Neuronal stem cell (in vitro differentiated cells): ENCODE data around the gene NUP62.
A peak's percentile ranks its signal among the peaks of the same experiment; 100 is the strongest.

Source experiments
- DNase-seq: peaks from one replicate; pipeline ENCODE4 v3.0.0-alpha.2; 2013; ENCODE audit warnings: low spot score
- H2AFZ ChIP-seq: one replicate; pipeline ENCODE4 v1.6.1; 2013; ENCODE audit warnings: mild to moderate bottlenecking, low read length, inconsistent platforms
- H2AK5ac ChIP-seq: 2 replicates; pipeline ENCODE4 v1.6.1; 2013; ENCODE audit warnings: low read depth, mild to moderate bottlenecking, inconsistent platforms, low read length, moderate library complexity, mixed read lengths
- H2BK120ac ChIP-seq: 2 replicates; pipeline ENCODE4 v1.6.1; 2013; ENCODE audit warnings: low read depth, mild to moderate bottlenecking, inconsistent platforms, low read length, moderate library complexity, mixed read lengths
- H2BK12ac ChIP-seq: one replicate; pipeline ENCODE4 v1.6.1; 2013; ENCODE audit warnings: low read length, inconsistent platforms
- H2BK15ac ChIP-seq: 2 replicates; pipeline ENCODE4 v1.6.1; 2013; ENCODE audit warnings: mild to moderate bottlenecking, low read length, inconsistent platforms, mixed read lengths
- H2BK5ac ChIP-seq: one replicate; pipeline ENCODE4 v1.6.1; 2013; ENCODE audit warnings: inconsistent platforms, mild to moderate bottlenecking, low read length, moderate library complexity
- H3K14ac ChIP-seq: one replicate; pipeline ENCODE4 v1.6.1; 2013; ENCODE audit warnings: low read length, inconsistent platforms
- H3K18ac ChIP-seq: 2 replicates; pipeline ENCODE4 v1.6.1; 2013; ENCODE audit warnings: low read length, inconsistent platforms
- H3K23ac ChIP-seq: 2 replicates; pipeline ENCODE4 v1.6.1; 2013; ENCODE audit warnings: low read depth, mild to moderate bottlenecking, mixed read lengths, low read length, inconsistent platforms; ENCODE audit not compliant: poor library complexity
- H3K27ac ChIP-seq: replicated peaks from 3 replicates; pipeline ENCODE4 v1.5.1; 2013; ENCODE audit warnings: low read length, inconsistent platforms
- H3K27me3 ChIP-seq, 3 experiments: 2 replicates each; pipeline ENCODE4 v1.6.1; 2013; ENCODE audit warnings: low read length in 3 of 3, mild to moderate bottlenecking in 2 of 3, inconsistent platforms in 1 of 3, low read depth in 1 of 3, mixed read lengths in 1 of 3, moderate library complexity in 1 of 3; ENCODE audit not compliant: control insufficient read depth in 3 of 3, insufficient read depth in 3 of 3
- H3K36me3 ChIP-seq, 2 donors: replicated peaks in 1 of 2; 2 replicates each; pipeline ENCODE4 v1.6.1; 2013; ENCODE audit warnings: low read length in 2 of 2; ENCODE audit not compliant: control insufficient read depth in 2 of 2, insufficient read depth in 2 of 2
- H3K4ac ChIP-seq: 2 replicates; pipeline ENCODE4 v1.6.1; 2013; ENCODE audit warnings: inconsistent platforms, mild to moderate bottlenecking, low read length, moderate library complexity
- H3K4me1 ChIP-seq, 2 donors: 1 replicate in 1 of 2; 2 replicates in 1 of 2; pipeline ENCODE4 v1.6.1; 2013; ENCODE audit warnings: low read length in 2 of 2, low read depth in 1 of 2; ENCODE audit not compliant: control insufficient read depth in 2 of 2, insufficient read depth in 1 of 2
- H3K4me2 ChIP-seq: one replicate; pipeline ENCODE4 v1.6.1; 2013; ENCODE audit warnings: mild to moderate bottlenecking, low read length, inconsistent platforms; ENCODE audit not compliant: insufficient read depth, poor library complexity, severe bottlenecking
- H3K4me3 ChIP-seq, 2 donors: 2 replicates each; pipeline ENCODE4 v1.5.1; 2013; ENCODE audit warnings: low read length in 2 of 2, mild to moderate bottlenecking in 2 of 2, inconsistent platforms in 1 of 2, moderate library complexity in 1 of 2
- H3K79me1 ChIP-seq: one replicate; pipeline ENCODE4 v1.6.1; 2013; ENCODE audit warnings: low read depth, mild to moderate bottlenecking, inconsistent platforms, low read length, moderate library complexity
- H3K9ac ChIP-seq: one replicate; pipeline ENCODE4 v1.6.1; 2013; ENCODE audit warnings: mild to moderate bottlenecking, low read depth, low read length, inconsistent platforms; ENCODE audit not compliant: poor library complexity
- H3K9me3 ChIP-seq, 2 donors: replicated peaks in 1 of 2; 2 replicates each; pipeline versions ENCODE3 to v1.6.1; 2013; ENCODE audit warnings: low read length in 2 of 2, mild to moderate bottlenecking in 2 of 2, inconsistent platforms in 1 of 2, low read depth in 1 of 2, mixed read lengths in 1 of 2, moderate library complexity in 1 of 2; ENCODE audit not compliant: control insufficient read depth in 2 of 2, insufficient read depth in 1 of 2
- H4K8ac ChIP-seq: one replicate; pipeline ENCODE4 v1.6.1; 2013; ENCODE audit warnings: low read depth, mild to moderate bottlenecking, inconsistent platforms, low read length, moderate library complexity
- H4K91ac ChIP-seq: one replicate; pipeline ENCODE4 v1.6.1; 2013; ENCODE audit warnings: low read length, low read depth, mild to moderate bottlenecking, inconsistent platforms; ENCODE audit not compliant: poor library complexity
- WGBS, 2 donors: extraction: QIAGEN DNeasy Blood & Tissue Kit; methylation state at CpG; one replicate each; pipeline ENCODE4 v1.1.7; 2013; ENCODE audit warnings: missing lambda C conversion rate in 2 of 2, mixed read lengths in 1 of 2; ENCODE audit not compliant: insufficient read length in 2 of 2, insufficient replicate concordance in 1 of 2; ENCODE audit errors: extremely low coverage in 2 of 2; 5-methylcytosine and 5-hydroxymethylcytosine counted together

The NUP62 gene

DNA sequence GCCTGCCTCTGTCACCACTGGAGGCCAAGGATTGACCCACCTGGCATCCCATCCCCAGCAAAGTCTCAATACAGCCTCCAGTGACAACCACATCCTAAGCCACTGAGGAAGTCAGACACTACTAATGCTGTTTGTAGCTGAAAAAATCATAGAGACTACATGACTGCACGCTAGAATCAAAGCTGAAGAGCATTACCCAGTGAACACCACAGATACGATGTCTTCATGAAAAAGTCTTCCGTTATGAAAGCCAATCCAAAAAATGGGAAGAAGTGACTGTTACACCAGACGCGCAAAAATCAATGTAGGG is 11.1 kb upstream of the NUP62 start:
- DNase-seq, result no peak
- H3K4me3 ChIP-seq, result no peak overlapping the region
- H2BK12ac ChIP-seq, result peak overlapping the region; percentile 16
- WGBS, 2 donors, result no CpG with 5 or more reads among the region's 5 CpGs
- no peak overlapping the region for H2BK15ac ChIP-seq
- no peaks in the 10 kb centered on the region for H3K79me1 ChIP-seq
- H4K91ac ChIP-seq, result no peak overlapping the region
- no peak overlapping the region for H2BK5ac ChIP-seq
- H3K4me2 ChIP-seq, result no peak overlapping the region
- no peaks in the 10 kb centered on the region for H3K9me3 ChIP-seq
- no peak overlapping the region for H2AFZ ChIP-seq
- H3K27me3 ChIP-seq, result peaks cover 0 to 2% (median 0%) of the 10 kb centered on the region in 3 experiments
- H4K8ac ChIP-seq, result no peak overlapping the region
- no peak overlapping the region for H3K18ac ChIP-seq
- H3K4ac ChIP-seq, result no peak overlapping the region
- H3K36me3 ChIP-seq, result no peaks in the 10 kb centered on the region
- H2AK5ac ChIP-seq, result no peak overlapping the region
- no peaks in the 10 kb centered on the region for H3K4me1 ChIP-seq
- H3K23ac ChIP-seq, result no peak overlapping the region
- H3K9ac ChIP-seq, result no peak overlapping the region
- H3K27ac ChIP-seq, result no peak overlapping the region
- peak overlapping the region; percentile 72 for H3K14ac ChIP-seq
- H2BK120ac ChIP-seq, result no peak overlapping the region

DNA sequence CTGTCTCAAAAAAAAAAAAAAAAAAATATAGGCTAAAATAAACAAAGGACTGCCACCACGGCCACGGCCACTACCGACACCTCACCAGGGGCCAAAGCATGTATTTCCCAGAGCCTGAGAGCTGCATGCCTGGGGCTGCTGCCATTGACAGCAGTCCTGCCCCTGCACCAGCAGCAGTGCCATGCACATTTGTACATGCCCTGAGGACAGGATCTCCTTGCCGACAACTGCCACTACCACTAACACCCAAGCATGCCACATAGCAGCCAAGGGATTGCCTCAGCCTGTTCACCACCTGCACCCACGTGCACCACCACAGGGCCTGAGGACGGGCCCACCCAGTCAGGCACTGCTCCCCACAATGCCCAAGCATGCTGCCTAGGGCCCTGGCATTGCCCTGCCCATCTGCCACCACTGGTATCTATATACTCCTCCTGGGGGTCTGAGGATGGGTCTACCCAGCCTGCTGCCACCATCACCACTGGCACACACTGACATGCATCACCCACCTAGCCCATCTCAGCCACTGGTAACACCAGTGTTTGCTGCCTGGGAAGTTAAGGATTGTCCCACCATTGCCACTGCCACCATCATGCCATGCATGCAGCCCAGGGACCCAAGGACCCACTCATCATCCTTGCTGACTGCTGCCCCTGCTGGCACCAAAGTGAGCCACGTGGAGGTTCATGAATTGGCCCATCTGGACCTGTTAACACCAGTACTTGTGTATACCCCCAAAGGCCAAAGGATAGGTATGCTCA is 10.6 kb upstream of the NUP62 start:
- Histone ChIP-seq H3K14ac (peak overlapping the region; percentile 72), H3K27me3 (peaks cover 0 to 2% (median 0%) of the 10 kb centered on the region in 3 experiments), H3K9me3 (no peaks in the 10 kb centered on the region), H3K36me3 (no peaks in the 10 kb centered on the region), H2BK12ac (peak overlapping the region; percentile 63), H3K27ac (no peak overlapping the region), H2BK15ac (peak overlapping the region; percentile 96), H3K4me3 (peak overlapping the region in 1 of 2 donors; percentile 55), H3K4me2 (no peak overlapping the region), H2BK120ac (peak overlapping the region; percentile 76), H3K4ac (peak overlapping the region; percentile 3), H3K4me1 (no peaks in the 10 kb centered on the region), H2AK5ac (peak overlapping the region; percentile 69), H4K91ac (no peak overlapping the region), H3K18ac (peak overlapping the region; percentile 60), H4K8ac (peak overlapping the region; percentile 99), H3K79me1 (no peaks in the 10 kb centered on the region), H3K9ac (no peak overlapping the region), H3K23ac (peak overlapping the region; percentile 60), H2BK5ac (no peak overlapping the region), H2AFZ (no peak overlapping the region)
- no peak for DNase-seq
- WGBS, 2 donors, result no CpG with 5 or more reads among the region's 7 CpGs

- H3K4me3 ChIP-seq, result no peak overlapping the region
- H2BK120ac ChIP-seq, result no peak overlapping the region
- H3K79me1 ChIP-seq, result no peaks in the 10 kb centered on the region
- H3K4me2 ChIP-seq, result no peak overlapping the region
- no peak overlapping the region for H2AFZ ChIP-seq
- no peak overlapping the region for H3K23ac ChIP-seq
- no peak overlapping the region for H2AK5ac ChIP-seq
- H3K9me3 ChIP-seq, result no peaks in the 10 kb centered on the region
- H3K9ac ChIP-seq, result no peak overlapping the region
- WGBS, 2 donors, result no CpG with 5 or more reads among the region's 4 CpGs
- H3K27ac ChIP-seq, result no peak overlapping the region
- no peaks in the 10 kb centered on the region for H3K36me3 ChIP-seq
- DNase-seq, result no peak
- H2BK15ac ChIP-seq, result no peak overlapping the region
- H2BK12ac ChIP-seq, result no peak overlapping the region
- H3K14ac ChIP-seq, result no peak overlapping the region
- no peak overlapping the region for H2BK5ac ChIP-seq
- peaks cover 0 to 2% (median 0%) of the 10 kb centered on the region in 3 experiments for H3K27me3 ChIP-seq
- no peak overlapping the region for H4K91ac ChIP-seq
- no peak overlapping the region for H3K4ac ChIP-seq
- no peaks in the 10 kb centered on the region for H3K4me1 ChIP-seq
- H3K18ac ChIP-seq, result no peak overlapping the region
- H4K8ac ChIP-seq, result no peak overlapping the region
These were observed 9.4 kb upstream of the NUP62 start for GRCh38 chr19:49938662-49939061.

DNA sequence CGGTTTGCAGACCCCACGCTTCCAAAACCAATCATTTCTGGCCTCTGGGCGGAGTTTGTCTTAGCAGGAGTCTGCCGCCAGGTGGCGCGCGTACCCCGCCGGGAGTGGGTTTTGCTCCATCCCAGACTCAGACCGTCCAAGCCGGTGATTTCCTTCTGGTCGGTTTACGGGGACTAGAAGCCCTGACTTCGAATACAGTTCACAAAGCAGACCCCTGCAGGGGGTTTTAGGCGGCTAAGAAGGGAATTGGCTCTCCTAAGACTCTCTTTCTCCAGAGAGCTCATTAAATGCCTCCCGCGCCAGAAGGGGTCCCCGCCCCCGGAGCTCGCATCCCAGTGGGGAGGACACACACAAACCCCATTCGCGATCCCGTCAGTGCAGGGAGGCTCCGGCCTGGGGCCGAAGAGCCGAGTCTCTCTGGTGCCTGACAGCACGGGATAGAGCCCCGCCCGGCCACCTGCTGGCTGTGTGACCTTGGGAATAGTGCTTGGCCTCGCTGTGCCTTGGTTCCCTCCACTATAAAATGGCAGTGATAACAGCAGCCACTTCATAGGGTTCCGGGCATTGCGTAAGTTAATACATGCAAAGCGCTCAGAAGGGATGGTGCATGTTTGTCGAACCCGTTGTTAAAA is 8.6 kb upstream of the NUP62 start:
- H3K9ac ChIP-seq, result no peak overlapping the region
- no peak overlapping the region for H2BK15ac ChIP-seq
- peak overlapping the region; percentile 90 for H2AFZ ChIP-seq
- no peak overlapping the region for H3K4ac ChIP-seq
- WGBS, 2 donors, result no CpG with 5 or more reads among the region's 35 CpGs
- peak overlapping the region; percentile 47 for H3K4me2 ChIP-seq
- H3K27ac ChIP-seq, result no peak overlapping the region
- H3K79me1 ChIP-seq, result no peaks in the 10 kb centered on the region
- peak; percentile 88 for DNase-seq
- peak overlapping the region in 1 of 2 donors; percentile 3 for H3K4me3 ChIP-seq
- H4K91ac ChIP-seq, result no peak overlapping the region
- no peaks in the 10 kb centered on the region for H3K27me3 ChIP-seq
- no peaks in the 10 kb centered on the region for H3K9me3 ChIP-seq
- no peak overlapping the region for H2AK5ac ChIP-seq
- no peak overlapping the region for H4K8ac ChIP-seq
- no peaks in the 10 kb centered on the region for H3K4me1 ChIP-seq
- H2BK5ac ChIP-seq, result no peak overlapping the region
- peaks cover 0 to 3% of the 10 kb centered on the region in 2 donors for H3K36me3 ChIP-seq
- H3K18ac ChIP-seq, result no peak overlapping the region
- no peak overlapping the region for H3K23ac ChIP-seq
- no peak overlapping the region for H3K14ac ChIP-seq
- H2BK12ac ChIP-seq, result no peak overlapping the region
- H2BK120ac ChIP-seq, result no peak overlapping the region
